Epidermal melanocyte (primary cell): ENCODE results near the gene C1orf21.

Experiments
- DNase-seq: peaks from one replicate; pipeline ENCODE4 v3.0.0; 2011; ENCODE audit warnings: low spot score; ENCODE audit not compliant: insufficient read length

C1orf21 gene

DNA sequence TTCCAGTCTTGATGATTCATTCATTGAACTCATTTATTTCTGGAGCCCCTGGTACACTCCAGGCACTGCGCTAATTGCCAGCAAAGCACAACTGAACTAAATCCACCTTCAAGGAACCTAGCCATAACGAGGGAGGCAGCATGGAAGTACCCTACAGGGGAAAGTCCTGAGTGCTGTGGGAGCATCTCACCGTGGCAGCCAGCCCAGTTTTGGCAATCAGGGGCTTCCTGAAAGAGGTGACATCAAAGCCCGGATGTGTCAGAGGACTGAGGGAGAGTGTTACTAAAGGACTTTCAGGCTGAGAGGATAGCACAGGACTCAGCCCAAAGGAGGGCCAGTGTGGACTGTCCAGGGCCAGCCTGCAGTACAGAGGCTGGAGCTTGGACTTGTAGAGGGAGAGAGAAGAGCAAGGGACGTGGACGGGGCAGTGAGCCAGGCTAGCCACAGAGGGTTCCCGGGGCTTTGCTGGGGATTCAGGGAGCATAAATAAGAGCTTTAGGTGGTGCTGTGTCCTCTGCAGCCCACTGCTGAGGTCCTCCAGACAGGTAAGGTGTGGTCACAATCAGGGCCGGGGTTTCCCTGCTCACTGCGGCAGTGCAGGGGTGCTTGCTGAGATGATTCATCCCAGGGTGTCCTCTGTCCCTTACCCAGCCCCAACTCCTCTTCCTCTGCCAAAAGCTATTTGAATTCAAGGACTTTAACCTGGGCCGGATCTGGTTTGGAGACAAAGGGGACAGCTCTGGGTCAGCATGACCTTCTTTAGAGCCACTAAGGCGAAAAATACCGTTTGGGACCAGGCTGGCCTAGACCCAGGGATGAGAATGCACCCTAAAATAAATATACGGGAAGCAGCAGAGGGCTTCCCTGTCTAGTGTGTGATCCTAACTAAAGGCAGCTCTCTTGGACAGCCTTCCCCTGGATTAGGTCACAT is 239.5 kb downstream of the C1orf21 start:
- no peak for DNase-seq

DNA sequence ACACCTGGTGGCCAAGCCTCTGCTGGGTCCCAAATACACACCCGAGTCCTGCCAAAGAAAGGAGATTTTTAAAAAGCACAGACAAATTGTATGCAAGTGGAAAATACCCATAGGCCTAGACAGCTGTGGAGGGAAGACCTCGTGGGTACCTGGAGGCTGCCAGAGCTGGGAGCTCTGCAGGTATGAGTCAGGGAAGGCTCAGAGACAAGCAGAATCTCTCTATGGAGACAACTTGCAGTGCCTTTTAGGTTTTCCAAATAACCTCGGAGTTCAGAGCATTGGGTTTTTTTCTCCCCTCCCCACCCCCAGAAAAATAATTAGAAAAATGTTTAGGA is 240.1 kb downstream of the C1orf21 start:
- no peak for DNase-seq

DNA sequence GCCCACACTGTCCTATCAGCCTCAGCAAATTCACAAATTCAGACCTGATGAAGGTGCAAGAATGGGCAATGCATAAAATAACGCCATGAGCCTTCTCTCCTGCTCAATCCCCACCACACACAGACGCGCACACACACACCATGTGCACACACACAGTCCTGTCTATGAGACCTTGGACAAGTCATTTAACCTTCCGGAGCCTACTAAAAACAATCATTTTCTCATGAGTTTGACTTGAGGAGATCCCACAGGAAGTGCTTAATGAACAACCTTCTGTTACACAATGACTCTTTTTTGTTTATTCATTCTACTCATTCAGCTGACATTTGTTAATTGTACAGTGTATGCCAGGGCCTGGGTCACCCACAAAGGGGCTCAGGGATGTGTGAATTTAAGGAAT is 242.4 kb downstream of the C1orf21 start:
- DNase-seq, result no peak

DNA sequence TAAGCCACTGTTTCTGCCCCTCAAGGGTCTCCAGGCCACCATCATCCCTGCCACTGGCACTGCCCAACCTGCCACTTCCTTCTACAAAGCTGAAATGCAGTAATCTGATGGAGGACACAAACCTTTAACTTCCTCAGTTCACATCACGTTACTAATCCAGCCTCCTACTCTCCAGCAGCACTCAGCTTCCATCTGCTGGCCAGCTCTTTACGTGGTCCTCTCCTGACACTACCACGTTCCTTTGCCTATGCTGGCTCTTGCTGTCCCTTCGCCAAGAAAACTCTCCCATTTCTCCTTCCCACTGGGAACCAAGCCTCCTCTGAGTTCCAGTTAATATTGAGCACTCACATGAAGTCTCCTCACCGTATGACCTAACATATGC is 243.8 kb downstream of the C1orf21 start:
- DNase-seq, result no peak

DNA sequence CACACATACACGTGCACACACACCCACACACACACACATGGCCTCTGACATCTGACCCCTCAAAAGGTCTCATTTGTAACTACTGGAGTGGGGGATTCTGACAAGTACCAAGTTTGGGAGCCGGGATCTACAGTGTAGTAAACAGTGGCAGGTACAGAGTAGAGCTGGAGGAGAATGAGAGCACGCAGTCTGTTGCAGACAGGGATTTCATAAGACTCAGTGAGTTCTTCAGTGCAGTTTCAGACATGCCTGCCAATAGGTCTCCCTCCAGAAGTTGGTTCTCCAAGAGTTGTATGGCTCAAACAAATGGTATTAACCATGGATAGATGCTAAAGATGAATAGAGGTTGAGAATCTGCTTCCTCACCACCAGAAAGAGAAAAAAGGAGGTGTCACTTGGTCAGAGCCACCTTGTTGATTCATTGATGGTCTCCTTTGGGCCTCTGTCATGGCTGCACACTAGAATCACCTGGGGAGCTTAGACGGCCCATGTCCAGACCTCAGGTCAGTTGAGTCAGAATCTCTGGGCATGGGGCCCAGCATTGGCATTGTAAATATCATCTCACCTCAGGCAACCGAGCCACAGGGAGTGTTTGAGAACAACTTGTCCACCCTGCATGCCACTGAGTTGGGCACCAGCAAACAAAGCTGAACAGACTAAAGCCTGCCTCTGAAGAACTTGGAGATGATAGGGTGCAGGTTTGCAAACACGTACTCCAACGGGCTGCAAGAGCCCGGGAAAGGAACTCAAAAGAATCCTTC is 245.8 kb downstream of the C1orf21 start:
- DNase-seq, result no peak

DNA sequence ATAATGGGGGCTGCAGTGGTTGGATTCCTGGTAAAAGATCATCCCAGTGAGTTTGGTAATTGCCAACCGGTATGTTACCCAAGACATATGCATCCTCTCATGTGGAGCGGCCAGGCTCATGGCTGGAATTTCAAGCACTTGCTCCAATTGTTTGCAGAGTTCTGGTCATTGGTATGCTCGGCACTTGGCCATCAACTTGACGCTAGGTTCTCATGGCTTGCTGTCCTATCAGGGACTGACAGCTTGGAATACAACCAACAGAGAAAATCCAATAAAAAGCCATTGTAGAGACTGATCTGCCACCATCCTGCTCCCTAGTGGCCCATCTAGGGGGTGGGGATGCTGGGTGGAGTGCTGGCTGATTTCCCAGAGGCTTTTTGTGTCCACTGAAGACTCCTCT is 247.0 kb downstream of the C1orf21 start:
- DNase-seq, result no peak

DNA sequence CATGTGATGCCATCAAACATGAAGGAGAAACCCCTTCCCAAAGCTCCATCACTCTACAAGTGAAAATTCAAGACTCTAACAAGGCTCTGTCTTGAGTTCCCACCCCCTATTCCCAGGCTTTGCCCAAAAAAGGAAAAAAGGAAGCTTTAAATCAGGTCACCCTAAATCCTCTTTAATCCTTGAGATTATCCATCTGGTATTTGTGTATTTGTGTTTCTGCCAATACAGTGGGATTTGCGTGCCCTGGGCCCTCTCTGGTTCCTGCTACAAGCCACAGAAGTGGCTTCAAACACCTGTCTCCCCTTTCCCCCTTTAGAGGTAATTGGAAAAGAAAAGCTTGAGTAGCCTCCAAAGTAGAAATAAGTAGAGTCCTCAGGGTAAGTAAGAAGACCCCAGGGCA is 247.5 kb downstream of the C1orf21 start:
- DNase-seq, result no peak

DNA sequence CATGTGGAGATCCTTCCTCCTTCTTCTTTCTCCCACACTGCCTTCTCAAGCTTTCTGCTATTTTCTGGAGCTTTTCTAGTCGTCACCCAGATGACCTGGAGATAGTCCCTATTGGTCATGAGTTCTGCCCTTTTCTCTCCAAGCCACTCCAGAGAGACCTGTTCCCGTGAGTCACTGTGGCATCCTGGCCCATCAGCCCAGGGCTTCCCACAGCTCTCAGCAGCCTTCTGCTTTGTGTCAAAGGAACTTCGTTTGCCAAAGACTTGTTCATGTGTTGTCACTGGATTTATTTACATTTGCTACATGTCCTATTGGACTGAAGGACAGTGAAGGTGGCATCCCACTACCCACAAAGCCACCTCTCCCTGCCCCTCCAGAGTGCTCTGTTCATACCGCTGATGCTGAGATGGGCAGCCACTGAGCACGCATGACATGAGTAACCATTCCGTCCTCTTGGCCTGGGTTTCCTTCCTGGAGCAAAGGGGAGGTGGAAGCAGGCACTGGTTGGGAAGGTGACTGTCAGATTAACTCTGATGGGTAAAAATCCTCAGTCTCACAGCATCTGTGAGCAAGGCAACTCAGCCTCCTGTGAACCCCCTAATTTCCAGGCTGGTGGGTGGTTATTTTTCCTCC is 248.6 kb downstream of the C1orf21 start:
- no peak for DNase-seq

DNA sequence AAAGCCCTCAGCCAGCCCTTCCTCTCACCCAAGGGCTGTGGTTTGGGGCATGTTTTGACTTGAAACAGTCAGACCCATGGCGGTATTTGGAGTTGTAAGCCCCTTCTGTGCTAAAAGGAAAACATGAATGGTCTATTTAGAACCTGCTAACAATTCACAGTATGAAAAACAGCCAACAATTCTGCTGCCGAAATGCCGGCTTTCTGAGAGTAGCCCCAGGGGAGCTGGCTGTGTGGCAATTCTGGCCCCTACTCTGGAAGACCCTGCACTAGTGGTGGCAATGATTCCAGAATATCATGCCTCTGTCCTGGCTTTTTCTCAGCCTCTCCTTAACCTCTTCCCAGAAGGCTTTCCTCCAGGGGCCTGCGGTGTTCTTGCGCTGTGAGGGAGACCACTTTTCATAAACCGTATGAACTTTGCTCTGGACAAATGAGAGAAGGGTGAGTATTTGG is 249.2 kb downstream of the C1orf21 start:
- no peak for DNase-seq

DNA sequence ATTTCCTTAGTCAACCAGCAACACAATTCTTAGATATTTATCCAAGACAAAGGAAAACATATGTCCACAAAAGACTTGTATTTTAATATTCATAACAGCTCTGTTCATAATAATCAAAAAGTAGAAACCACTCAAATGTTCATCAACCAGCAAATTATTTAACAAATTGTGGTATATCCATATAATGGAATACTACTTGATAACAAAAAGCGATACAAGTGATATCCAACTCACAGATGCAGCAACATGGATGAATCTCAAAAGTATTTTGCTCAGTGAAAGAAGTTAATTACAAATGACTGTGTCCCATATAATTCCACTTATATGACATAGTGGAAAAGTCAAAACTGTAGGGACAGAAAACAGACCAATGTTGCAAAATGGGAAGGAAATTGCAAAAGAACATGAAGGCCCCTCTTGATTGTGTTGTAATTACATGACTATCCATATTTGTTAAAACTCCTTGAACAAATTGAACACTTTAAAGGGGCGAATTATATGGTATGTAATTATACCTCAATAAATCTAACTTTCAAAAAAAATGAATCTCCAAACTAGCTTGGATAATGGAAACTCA is 250.9 kb downstream of the C1orf21 start:
- DNase-seq, result no peak

DNA sequence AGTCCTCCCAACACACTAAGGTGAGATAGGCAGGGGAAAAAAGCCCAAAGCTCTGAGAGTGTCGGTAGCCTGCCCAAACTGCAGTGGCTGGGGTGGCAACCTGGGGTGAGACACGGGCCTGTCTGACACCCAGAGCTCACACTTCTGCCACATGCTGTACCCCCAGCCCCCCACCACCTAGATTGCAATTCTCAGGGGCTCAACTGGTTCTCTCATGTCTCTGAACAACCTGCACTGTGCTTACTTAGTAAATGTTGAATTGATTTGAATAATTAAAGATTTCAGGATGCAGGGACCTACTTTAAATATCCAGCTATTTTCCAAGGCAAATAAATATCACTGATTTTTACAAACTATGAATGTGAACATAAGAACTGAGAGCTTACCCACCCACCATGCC is 252.4 kb downstream of the C1orf21 start:
- DNase-seq, result no peak

DNA sequence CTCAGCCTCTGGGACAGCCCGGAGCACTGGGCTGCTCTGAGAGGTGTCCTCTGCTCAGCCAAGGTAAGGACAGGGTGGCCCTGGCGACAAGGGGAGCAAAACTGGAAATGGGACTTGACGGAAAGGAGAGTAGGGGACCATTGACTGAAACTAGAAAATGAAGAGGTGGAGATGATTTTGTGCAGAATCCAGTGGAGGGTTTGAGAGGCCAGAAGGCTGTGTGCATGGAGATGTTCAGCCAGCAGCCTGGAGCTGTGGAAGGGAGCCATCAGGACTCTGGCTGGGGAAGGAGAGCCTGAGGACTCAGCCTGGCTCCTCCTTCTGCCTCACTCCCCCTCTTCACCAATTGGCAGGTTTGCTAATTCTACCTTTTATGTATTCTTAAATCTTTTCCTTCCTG is 253.7 kb downstream of the C1orf21 start:
- no peak for DNase-seq

DNA sequence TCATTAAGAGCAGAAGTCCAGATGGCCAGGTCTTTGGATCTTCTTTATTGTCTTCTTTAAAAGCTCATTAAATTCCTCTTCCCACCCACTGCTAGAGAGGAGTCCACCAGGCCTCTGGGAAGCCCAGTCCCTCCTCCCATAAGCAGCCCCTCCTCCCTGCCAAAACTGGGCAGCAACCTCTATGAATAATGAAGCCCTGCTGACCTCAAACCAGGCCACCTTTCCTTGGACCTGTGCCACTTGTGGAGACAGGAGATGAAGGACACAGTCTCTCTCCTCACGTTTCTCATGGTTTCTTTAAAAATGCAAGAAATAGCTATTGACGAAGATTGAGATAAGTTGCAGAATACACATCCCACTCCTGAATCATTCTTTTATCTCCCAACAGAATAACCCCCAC is 255.1 kb downstream of the C1orf21 start:
- DNase-seq, result no peak

DNA sequence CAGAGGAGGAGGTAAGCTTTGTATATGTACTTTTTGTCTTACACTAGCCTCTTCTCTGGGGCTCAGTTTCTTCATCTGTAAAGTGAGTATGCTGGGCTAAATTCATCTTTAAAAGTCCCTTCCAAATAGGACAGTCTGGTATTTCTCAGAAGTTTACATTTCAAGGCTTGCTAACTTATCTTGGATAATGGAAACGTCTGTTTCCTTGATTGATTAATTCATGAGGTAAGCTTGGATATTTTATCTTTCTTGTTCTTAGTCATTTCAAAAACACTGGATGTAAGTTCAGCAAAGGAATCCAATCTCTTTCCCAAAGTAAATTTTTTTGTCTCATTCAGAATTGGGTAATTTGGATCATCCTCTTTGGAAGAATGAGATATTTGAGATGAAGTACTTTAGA is 256.8 kb downstream of the C1orf21 start:
- no peak for DNase-seq

DNA sequence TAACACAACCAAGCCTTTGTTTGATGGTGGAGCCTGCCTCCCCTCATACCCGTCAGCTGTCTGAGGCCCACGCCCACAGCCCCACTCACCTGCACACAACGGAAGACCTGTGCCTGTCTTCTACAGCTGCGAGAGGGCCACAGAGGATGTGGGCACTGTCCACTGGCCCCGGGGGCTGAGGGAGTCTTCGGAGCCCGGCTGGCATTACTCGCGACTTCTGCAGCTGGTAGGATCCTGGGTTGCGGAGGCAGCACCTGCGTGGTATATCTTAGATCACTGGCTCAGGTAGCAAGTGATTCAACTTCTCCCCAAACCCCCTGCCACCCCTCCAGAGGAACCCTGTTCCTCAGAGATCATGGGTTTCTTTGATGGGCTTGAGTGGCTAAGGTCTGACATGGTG is 257.9 kb downstream of the C1orf21 start:
- no peak for DNase-seq

DNA sequence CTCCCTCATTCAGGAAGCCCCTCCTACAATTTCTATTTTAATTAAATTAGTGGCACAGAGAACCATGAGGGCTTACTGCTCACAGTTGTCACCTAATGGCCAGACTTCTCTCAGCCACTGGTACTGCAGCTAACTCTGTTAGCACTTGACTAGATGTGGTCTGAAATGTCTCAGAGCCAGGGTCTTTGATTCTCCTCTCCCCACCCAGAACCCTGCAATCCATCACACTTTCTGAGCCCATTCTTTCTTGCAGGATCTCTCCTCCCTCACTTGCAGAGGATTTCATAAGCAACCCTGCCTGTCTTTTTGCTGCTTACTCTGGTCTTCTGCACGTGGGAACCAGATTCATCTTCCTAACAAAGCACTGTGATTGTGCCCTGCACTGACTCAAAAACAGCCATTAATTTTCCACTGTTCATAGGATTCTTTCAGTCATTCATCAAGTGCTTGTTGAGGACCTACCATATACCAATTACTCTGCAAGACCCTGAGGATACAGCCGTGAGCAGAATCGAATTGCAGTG is 259.4 kb downstream of the C1orf21 start:
- no peak for DNase-seq

DNA sequence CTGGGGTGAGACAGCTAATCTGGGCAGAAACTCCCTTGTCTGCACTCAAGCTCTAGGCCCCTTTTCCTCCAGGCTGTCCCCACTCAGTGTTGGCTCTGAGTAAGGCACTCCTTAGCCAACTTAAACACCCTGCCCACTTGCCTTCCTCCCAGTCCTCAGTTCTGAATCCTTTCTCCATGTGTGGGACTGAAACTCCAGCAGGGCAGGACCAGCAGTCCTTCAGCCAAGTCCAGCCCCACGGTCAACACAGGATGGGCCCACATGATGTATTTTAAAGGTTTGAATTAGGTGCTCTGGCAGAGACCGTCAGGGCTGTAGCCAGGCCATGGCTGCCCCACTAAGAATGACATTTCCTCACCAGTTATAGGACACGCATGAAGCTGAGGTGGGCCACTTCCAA is 260.0 kb downstream of the C1orf21 start:
- DNase-seq, result no peak

DNA sequence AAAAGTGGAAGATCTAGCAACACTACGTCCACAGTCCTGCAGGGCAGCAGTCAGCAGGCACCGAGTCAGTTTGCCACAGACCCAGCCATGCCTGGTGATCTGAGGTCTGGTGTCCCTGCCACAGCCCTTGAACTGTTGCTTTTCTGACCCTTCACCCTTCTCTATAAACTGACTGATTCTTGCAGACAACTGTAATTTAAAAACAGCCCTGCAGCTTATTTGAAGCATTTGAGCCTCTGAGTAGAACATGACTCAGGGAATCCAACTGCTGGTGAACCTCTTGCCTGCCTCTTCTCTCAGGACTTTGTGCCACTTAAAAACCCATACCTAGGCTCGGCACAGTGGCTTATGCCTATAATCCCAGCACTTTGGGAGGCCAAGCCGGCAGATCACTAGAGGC is 260.6 kb downstream of the C1orf21 start:
- no peak for DNase-seq

DNA sequence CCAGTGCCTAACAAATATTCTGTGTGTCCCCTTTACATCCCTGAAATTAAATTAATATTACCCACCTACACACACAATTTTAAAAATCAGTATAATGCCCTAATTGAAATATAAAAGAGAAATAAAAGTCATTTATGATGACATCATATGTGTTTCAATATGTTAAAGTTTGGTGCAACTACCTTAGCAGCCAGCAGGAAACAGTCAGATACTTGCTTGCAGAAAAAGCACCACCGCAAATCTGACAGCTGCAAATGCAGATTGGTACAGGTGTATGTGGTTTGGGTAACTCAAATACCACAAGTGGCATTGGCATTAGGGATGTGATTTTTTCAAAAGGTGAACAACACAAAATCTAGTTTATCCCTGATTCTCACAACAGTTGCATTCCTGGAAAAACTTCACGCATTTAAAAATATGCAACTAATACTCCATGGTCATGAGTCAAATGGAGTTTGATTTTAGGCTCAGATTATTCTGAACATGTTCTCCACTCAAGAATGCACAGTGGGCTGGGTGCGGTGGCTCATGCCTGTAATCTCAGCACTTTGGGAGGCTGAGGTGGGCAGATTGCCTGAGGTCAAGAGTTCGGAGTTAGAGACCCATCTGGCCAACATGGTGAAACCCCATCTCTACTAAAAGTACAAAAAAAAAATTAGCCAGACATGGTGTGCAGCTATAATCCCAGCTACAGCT is 261.5 kb downstream of the C1orf21 start:
- DNase-seq, result no peak

DNA sequence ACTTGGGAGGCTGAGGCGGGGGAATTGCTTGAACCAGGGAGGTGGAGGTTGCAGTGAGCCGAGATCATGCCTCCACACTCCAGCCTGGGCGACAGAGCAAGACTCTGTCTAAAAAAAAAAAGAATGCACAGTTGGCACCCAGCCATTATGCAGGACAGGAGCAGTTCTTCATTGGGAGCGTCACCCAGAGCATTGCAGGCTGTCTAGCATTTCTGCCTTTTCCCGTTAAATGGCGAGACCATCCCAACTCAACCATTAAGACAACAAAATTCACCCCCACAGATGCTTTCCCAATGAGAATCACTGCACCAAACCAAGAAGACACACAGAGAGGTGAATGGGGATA is 262.0 kb downstream of the C1orf21 start:
- DNase-seq, result no peak

DNA sequence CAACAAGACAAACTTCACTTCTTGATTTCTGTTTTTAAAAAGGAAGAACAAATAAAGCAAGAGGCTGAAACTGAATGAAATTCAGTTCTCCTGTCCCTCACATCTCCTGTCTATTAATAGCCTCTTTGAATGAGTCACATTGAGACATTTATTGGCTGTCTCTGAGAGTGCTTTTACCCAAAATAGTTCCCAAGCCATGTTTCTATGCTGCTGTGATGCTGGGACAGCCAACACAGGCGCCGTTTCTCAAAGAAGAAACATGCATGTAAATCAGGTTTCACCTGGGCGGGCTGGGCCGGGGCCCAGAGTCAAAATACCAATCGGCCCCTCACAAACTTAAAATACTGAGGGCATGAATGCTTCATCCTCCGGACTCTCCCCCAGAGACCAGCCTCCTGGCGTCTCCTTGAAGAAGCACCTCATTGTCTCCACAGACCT is 262.6 kb downstream of the C1orf21 start:
- DNase-seq, result no peak
